NCI-H2107 treated with DMSO at 0.1 percent for 48 hours (cell line): ENCODE results near the gene OPN4.

Experiments
- DNase-seq: peaks from one replicate; lab custom pipeline; 2025; ENCODE audit not compliant: unreplicated experiment; lab: John Stamatoyannopoulos, UW

The OPN4 gene

GRCh38 chr10:86662186-86663045 is 8.1 kb downstream of the OPN4 start:
- no peak for DNase-seq

GRCh38 chr10:86663046-86663345 is 8.6 kb downstream of the OPN4 start:
- DNase-seq = no peak

GRCh38 chr10:86663576-86664339 is 9.4 kb downstream of the OPN4 start:
- no peak for DNase-seq

- DNase-seq = no peak
These were observed 10.2 kb downstream of the OPN4 start for GRCh38 chr10:86664341-86665217.

GRCh38 chr10:86665218-86665607 is 10.9 kb downstream of the OPN4 start:
- no peak for DNase-seq

- DNase-seq = no peak
These were observed 11.5 kb downstream of the OPN4 start for GRCh38 chr10:86665868-86666267.

- DNase-seq = peak; percentile 13
These were observed 12.2 kb downstream of the OPN4 start for GRCh38 chr10:86666538-86666937.

- no peak for DNase-seq
These were observed 13.3 kb downstream of the OPN4 start for GRCh38 chr10:86667421-86668181.

- peak; percentile 45 for DNase-seq
These were observed 14.2 kb downstream of the OPN4 start, which contains the start of gene LDB3 for GRCh38 chr10:86668297-86669165. TSS of gene LDB3 (plus strand) at chr10:86668511. CDS start at chr10:86668692, 181 bp downstream.

- no peak for DNase-seq
These were observed 16.0 kb downstream of the OPN4 start for GRCh38 chr10:86670290-86670811.

GRCh38 chr10:86670876-86671275 is 16.5 kb downstream of the OPN4 start:
- no peak for DNase-seq

GRCh38 chr10:86671419-86671818 is 17.1 kb downstream of the OPN4 start:
- DNase-seq = no peak

- DNase-seq = no peak
These were observed 17.8 kb downstream of the OPN4 start for GRCh38 chr10:86671985-86672710.

- no peak for DNase-seq
These were observed 19.0 kb downstream of the OPN4 start for GRCh38 chr10:86673216-86673826.

- DNase-seq = peak; percentile 46
These were observed 19.7 kb downstream of the OPN4 start for GRCh38 chr10:86673827-86674581.

GRCh38 chr10:86674912-86675311 is 20.6 kb downstream of the OPN4 start:
- DNase-seq = no peak

GRCh38 chr10:86677374-86677773 is 23.0 kb downstream of the OPN4 start:
- DNase-seq = no peak
